Astrocyte (in vitro differentiated cells and primary cell): ENCODE measurements around the gene WNT9A. TPM values are rescaled to one million over a fixed set of nuclear protein-coding genes. Genes with fewer than 3 reads are reported as not detected.

ENCODE experiments used
- DNase-seq: peaks from one replicate; pipeline ENCODE4 v3.0.0-alpha.2; 2010; ENCODE audit warnings: low read depth
- FAIRE-seq: peaks from 2 replicates; lab custom pipeline; 2011; peaks lifted over from hg19 to GRCh38; lab: Jason Lieb, UNC
- H2AFZ ChIP-seq: 2 replicates; pipeline ENCODE4 v1.6.0; 2012; ENCODE audit warnings: low read depth, low read length, inconsistent platforms
- H3K27ac ChIP-seq: 2 replicates; pipeline ENCODE4 v1.5.1; 2011; ENCODE audit warnings: low read depth, low read length, inconsistent platforms
- H3K27me3 ChIP-seq: 2 replicates; pipeline ENCODE4 v1.6.0; 2011; ENCODE audit warnings: low read length, inconsistent platforms; ENCODE audit not compliant: insufficient read depth
- H3K36me3 ChIP-seq: 2 replicates; pipeline ENCODE4 v1.5.1; 2011; ENCODE audit warnings: low read length, inconsistent platforms; ENCODE audit not compliant: insufficient read depth
- H3K4me1 ChIP-seq: 2 replicates; pipeline ENCODE4 v1.5.1; 2011; ENCODE audit warnings: low read length, inconsistent platforms; ENCODE audit not compliant: insufficient read depth
- H3K4me2 ChIP-seq: 2 replicates; pipeline ENCODE4 v1.6.0; 2012; ENCODE audit warnings: low read length, inconsistent platforms
- H3K4me3 ChIP-seq: 2 replicates; pipeline ENCODE4 v1.5.1; 2011; ENCODE audit warnings: low read depth, mild to moderate bottlenecking, low read length, inconsistent platforms; ENCODE audit not compliant: insufficient read depth
- H3K79me2 ChIP-seq: 2 replicates; pipeline ENCODE4 v1.6.0; 2012; ENCODE audit warnings: mild to moderate bottlenecking, low read length, inconsistent platforms; ENCODE audit not compliant: insufficient read depth
- H3K9ac ChIP-seq: 2 replicates; pipeline ENCODE4 v1.6.0; 2012; ENCODE audit warnings: mild to moderate bottlenecking, low read length, inconsistent platforms
- H3K9me3 ChIP-seq: 2 replicates; pipeline ENCODE4 v1.5.1; 2012; ENCODE audit warnings: low read depth, mild to moderate bottlenecking, low read length, inconsistent platforms; ENCODE audit not compliant: insufficient read depth
- H4K20me1 ChIP-seq: 2 replicates; pipeline ENCODE4 v1.6.0; 2012; ENCODE audit warnings: low read length, inconsistent platforms; ENCODE audit not compliant: insufficient read depth
- H3K27ac Mint-ChIP-seq: one replicate; pipeline ENCODE4 v1.8.0; 2021; ENCODE audit warnings: mild to moderate bottlenecking, mixed read lengths; ENCODE audit not compliant: unreplicated experiment
- H3K27me3 Mint-ChIP-seq: one replicate; pipeline ENCODE4 v1.8.0; 2021; ENCODE audit warnings: low read depth, mixed read lengths; ENCODE audit not compliant: unreplicated experiment
- H3K36me3 Mint-ChIP-seq: one replicate; pipeline ENCODE4 v1.8.0; 2021; ENCODE audit warnings: low read depth, mixed read lengths; ENCODE audit not compliant: unreplicated experiment
- H3K4me1 Mint-ChIP-seq: one replicate; pipeline ENCODE4 v1.8.0; 2021; ENCODE audit warnings: low read depth, mixed read lengths; ENCODE audit not compliant: unreplicated experiment
- H3K4me3 Mint-ChIP-seq: one replicate; pipeline ENCODE4 v1.8.0; 2021; ENCODE audit warnings: mild to moderate bottlenecking, moderate library complexity, mixed read lengths; ENCODE audit not compliant: unreplicated experiment
- H3K9me3 Mint-ChIP-seq: one replicate; pipeline ENCODE4 v1.8.0; 2021; ENCODE audit warnings: mild to moderate bottlenecking, mixed read lengths; ENCODE audit not compliant: unreplicated experiment
- CTCF ChIP-seq: IDR thresholded peaks from 2 replicates; pipeline ENCODE4 v1.5.1; 2011; ENCODE audit warnings: low read depth, mild to moderate bottlenecking, inconsistent platforms, low read length, moderate library complexity; ENCODE audit not compliant: insufficient read depth
- EZH2 ChIP-seq: IDR thresholded peaks from 2 replicates; pipeline ENCODE4 v1.6.1; 2012; ENCODE audit warnings: mild to moderate bottlenecking, low read length, inconsistent platforms; ENCODE audit not compliant: insufficient read depth
- total RNA-seq: library from RNA; stranded (reverse); gene quantifications from 2 replicates; pipeline ENCODE4 v1.2.1, GENCODE V29; 2021

The WNT9A gene
- total RNA-seq, 1 donor from 2014 or later, result 4.1 TPM

DNA sequence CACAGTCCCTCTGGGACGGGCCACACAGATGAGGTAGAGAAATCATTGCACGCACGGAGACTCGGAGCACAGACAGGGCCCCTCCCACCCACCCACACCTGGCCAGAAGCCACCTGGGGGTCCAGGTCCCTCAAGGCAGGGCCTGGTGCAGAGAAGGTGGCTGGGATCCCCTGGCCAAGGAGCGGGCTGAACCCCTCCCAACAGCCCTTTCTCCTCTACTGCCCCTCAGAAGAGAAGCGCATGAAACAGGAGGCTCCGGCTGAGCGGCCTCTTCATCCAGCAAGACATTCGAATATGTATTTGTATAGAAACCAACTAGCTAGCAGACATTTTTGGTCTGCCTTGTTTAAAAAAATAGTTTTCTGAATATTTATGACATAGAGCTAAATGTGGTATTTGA lies 29.0 kb downstream of the WNT9A start:
- Mint-ChIP-seq H3K4me3 (no peak overlapping the region), H3K9me3 (no peaks in the 10 kb centered on the region), H3K27ac (no peak overlapping the region), H3K36me3 (peaks cover 2% of the 10 kb centered on the region), H3K27me3 (peaks cover 5% of the 10 kb centered on the region), H3K4me1 (peaks cover 11% of the 10 kb centered on the region)
- Histone ChIP-seq H3K27ac (no peak overlapping the region), H3K36me3 (no peaks in the 10 kb centered on the region), H3K4me1 (no peaks in the 10 kb centered on the region), H4K20me1 (no peaks in the 10 kb centered on the region), H3K9ac (no peak overlapping the region), H3K9me3 (no peaks in the 10 kb centered on the region), H3K79me2 (no peaks in the 10 kb centered on the region), H3K4me3 (no peak overlapping the region), H3K27me3 (no peaks in the 10 kb centered on the region), H3K4me2 (no peak overlapping the region), H2AFZ (no peak overlapping the region)
- no peak for FAIRE-seq
- DNase-seq, result no peak
- TF ChIP-seq EZH2 (no peak), CTCF (no peak)

GRCh38 chr1:227918083-227918700 lies 29.5 kb downstream of the WNT9A start:
- Histone ChIP-seq H3K9ac (no peak overlapping the region), H3K4me2 (no peak overlapping the region), H3K9me3 (no peaks in the 10 kb centered on the region), H3K27ac (no peak overlapping the region), H3K27me3 (no peaks in the 10 kb centered on the region), H2AFZ (no peak overlapping the region), H3K36me3 (no peaks in the 10 kb centered on the region), H4K20me1 (no peaks in the 10 kb centered on the region), H3K79me2 (no peaks in the 10 kb centered on the region), H3K4me1 (no peaks in the 10 kb centered on the region), H3K4me3 (no peak overlapping the region)
- no peak for FAIRE-seq
- Mint-ChIP-seq H3K27ac (no peak overlapping the region), H3K4me1 (peaks cover 11% of the 10 kb centered on the region), H3K4me3 (no peak overlapping the region), H3K9me3 (no peaks in the 10 kb centered on the region), H3K36me3 (peaks cover 2% of the 10 kb centered on the region), H3K27me3 (peaks cover 5% of the 10 kb centered on the region)
- DNase-seq, result no peak
- TF ChIP-seq CTCF, result no peak
- no peak for TF ChIP-seq EZH2
